Peyer's patch (tissue), 4 donors: ENCODE results near the gene IGFBP2. TPM values are rescaled to one million over a fixed set of nuclear protein-coding genes. Genes with fewer than 3 reads are reported as not detected.

Source experiments
- DNase-seq, 3 donors: peaks; one replicate each; pipeline ENCODE4 v3.0.0-alpha.2; 2017 to 2019
- H3K27ac ChIP-seq, 4 donors: fragments of 200-600 bp; sonication (generic); one replicate each; pipeline ENCODE4 v1.5.1; 2016 to 2019
- H3K27me3 ChIP-seq, 2 donors: fragments of 200-600 bp; sonication (generic); one replicate each; pipeline ENCODE4 v1.5.1; 2019
- H3K36me3 ChIP-seq, 3 donors: fragments of 200-600 bp; sonication (generic); one replicate each; pipeline ENCODE4 v1.5.1; 2016 to 2019
- H3K4me1 ChIP-seq, 4 donors: fragments of 200-600 bp; sonication (generic); one replicate each; pipeline ENCODE4 v1.5.1; 2016 to 2019
- H3K4me3 ChIP-seq, 4 donors: fragments of 200-600 bp; sonication (generic); 1 replicate in 3 of 4; 2 replicates in 1 of 4; pipeline ENCODE4 v1.5.1; 2016 to 2019; ENCODE audit warnings: mild to moderate bottlenecking in 1 of 4
- H3K9me3 ChIP-seq, 4 donors: fragments of 200-600 bp; sonication (generic); one replicate each; pipeline ENCODE4 v1.5.1; 2016 to 2019; ENCODE audit warnings: mild to moderate bottlenecking in 1 of 4
- CTCF ChIP-seq, 6 experiments: fragments of 450-650 bp in 4 of 6; fragments of 200-600 bp in 2 of 6; sonication (generic) in 1 of 6; IDR thresholded peaks; one replicate each; pipeline ENCODE4 v1.5.1; 2017 to 2019; ENCODE audit warnings: antibody characterized with exemption in 6 of 6, mild to moderate bottlenecking in 3 of 6, moderate library complexity in 1 of 6
- POLR2A ChIP-seq, 2 donors: fragments of 450-650 bp; IDR thresholded peaks; one replicate each; pipeline ENCODE4 v1.5.1; 2017; ENCODE audit warnings: antibody characterized with exemption in 2 of 2, mild to moderate bottlenecking in 2 of 2, moderate library complexity in 2 of 2
- total RNA-seq, 4 donors: library from RNA; depleted of rRNA; stranded (reverse); fragments of >200 nt; gene quantifications; one replicate each; pipeline ENCODE4 v1.1.0, GENCODE V29; 2016

The IGFBP2 gene
- total RNA-seq, 4 donors from 2014 or later, result 24.8 to 51.9 (median 44.6) TPM

GRCh38 chr2:216606551-216607276 is 26.5 kb upstream of the IGFBP2 start:
- Histone ChIP-seq H3K9me3 (no peaks in the 10 kb centered on the region), H3K27ac (no peak overlapping the region), H3K36me3 (no peaks in the 10 kb centered on the region), H3K4me3 (no peak overlapping the region), H3K27me3 (no peaks in the 10 kb centered on the region), H3K4me1 (peaks cover 0 to 7% (median 0%) of the 10 kb centered on the region in 4 donors)
- TF ChIP-seq POLR2A (IDR thresholded peaks at IDR 0.05) (no peak), CTCF (IDR thresholded peaks at IDR 0.05) (no peak)
- DNase-seq, result no peak

GRCh38 chr2:216607277-216607560 is 26.0 kb upstream of the IGFBP2 start:
- DNase-seq, result no peak
- no peak overlapping the region for H3K27ac ChIP-seq
- H3K4me1 ChIP-seq, result peaks cover 0 to 7% (median 0%) of the 10 kb centered on the region in 4 donors
- no peaks in the 10 kb centered on the region for H3K27me3 ChIP-seq
- no peaks in the 10 kb centered on the region for H3K36me3 ChIP-seq
- no peak overlapping the region for H3K4me3 ChIP-seq
- TF ChIP-seq CTCF (IDR thresholded peaks at IDR 0.05) (no peak), POLR2A (IDR thresholded peaks at IDR 0.05) (no peak)
- no peaks in the 10 kb centered on the region for H3K9me3 ChIP-seq

GRCh38 chr2:216608525-216608924 is 24.7 kb upstream of the IGFBP2 start:
- DNase-seq, result no peak
- no peak for TF ChIP-seq CTCF (IDR thresholded peaks at IDR 0.05)
- TF ChIP-seq POLR2A (IDR thresholded peaks at IDR 0.05), result no peak
- Histone ChIP-seq H3K27ac (no peak overlapping the region), H3K4me3 (no peak overlapping the region), H3K36me3 (no peaks in the 10 kb centered on the region), H3K9me3 (no peaks in the 10 kb centered on the region), H3K27me3 (no peaks in the 10 kb centered on the region), H3K4me1 (peaks cover 0 to 7% (median 0%) of the 10 kb centered on the region in 4 donors)

GRCh38 chr2:216615298-216616082 is 17.7 kb upstream of the IGFBP2 start:
- Histone ChIP-seq H3K27me3 (no peaks in the 10 kb centered on the region), H3K27ac (no peak overlapping the region), H3K9me3 (no peaks in the 10 kb centered on the region), H3K36me3 (no peaks in the 10 kb centered on the region), H3K4me3 (no peak overlapping the region), H3K4me1 (no peaks in the 10 kb centered on the region)
- DNase-seq, result no peak
- TF ChIP-seq CTCF (IDR thresholded peaks at IDR 0.05) (no peak), POLR2A (IDR thresholded peaks at IDR 0.05) (no peak)

GRCh38 chr2:216616083-216616678 is 17.0 kb upstream of the IGFBP2 start:
- H3K9me3 ChIP-seq, result no peaks in the 10 kb centered on the region
- DNase-seq, result no peak
- TF ChIP-seq POLR2A (IDR thresholded peaks at IDR 0.05), result no peak
- no peak for TF ChIP-seq CTCF (IDR thresholded peaks at IDR 0.05)
- H3K36me3 ChIP-seq, result no peaks in the 10 kb centered on the region
- no peaks in the 10 kb centered on the region for H3K27me3 ChIP-seq
- H3K4me1 ChIP-seq, result no peaks in the 10 kb centered on the region
- H3K4me3 ChIP-seq, result no peak overlapping the region
- H3K27ac ChIP-seq, result no peak overlapping the region
